GM19193 (cell line): Measurements from ENCODE around the gene C21orf58.

ENCODE experiments used
- POLR2A ChIP-seq: IDR thresholded peaks from 4 replicates; pipeline ENCODE4 v1.6.1; 2011; ENCODE audit not compliant: insufficient read depth, insufficient read length; ENCODE audit errors: extremely low read depth

The C21orf58 gene

GRCh38 chr21:46356494-46357334 is 33.0 kb upstream of the C21orf58 start:
- TF ChIP-seq POLR2A: no peak

- TF ChIP-seq POLR2A: no peak
Observed at GRCh38 chr21:46356005-46356338, 32.3 kb upstream of the C21orf58 start.

GRCh38 chr21:46355161-46356004 is 31.7 kb upstream of the C21orf58 start:
- TF ChIP-seq POLR2A: no peak

- no peak for TF ChIP-seq POLR2A
Observed at GRCh38 chr21:46354518-46354917, 30.8 kb upstream of the C21orf58 start.

DNA sequence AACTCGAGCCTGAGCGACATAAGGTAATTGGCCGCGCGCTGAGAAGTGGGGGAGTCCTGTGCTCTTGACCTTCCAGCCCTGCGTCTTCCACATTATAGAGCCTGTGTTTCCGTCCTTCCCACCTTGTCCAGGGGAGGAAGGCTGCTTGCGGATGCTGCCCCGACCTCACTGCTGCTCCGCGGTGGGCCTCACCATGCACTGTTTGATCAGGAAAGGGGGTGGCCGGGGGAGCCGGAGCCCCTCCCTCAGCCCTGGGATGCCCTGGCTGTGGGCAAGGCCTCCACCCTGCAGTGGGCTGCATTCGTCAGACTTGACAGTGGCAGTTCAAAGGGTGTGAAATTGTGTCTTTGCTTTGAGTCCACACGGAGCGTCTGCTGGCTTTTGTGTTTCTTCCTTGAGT is 30.4 kb upstream of the C21orf58 start:
- TF ChIP-seq POLR2A: no peak

- TF ChIP-seq POLR2A: no peak
Observed at GRCh38 chr21:46352913-46353312, 29.2 kb upstream of the C21orf58 start.

DNA sequence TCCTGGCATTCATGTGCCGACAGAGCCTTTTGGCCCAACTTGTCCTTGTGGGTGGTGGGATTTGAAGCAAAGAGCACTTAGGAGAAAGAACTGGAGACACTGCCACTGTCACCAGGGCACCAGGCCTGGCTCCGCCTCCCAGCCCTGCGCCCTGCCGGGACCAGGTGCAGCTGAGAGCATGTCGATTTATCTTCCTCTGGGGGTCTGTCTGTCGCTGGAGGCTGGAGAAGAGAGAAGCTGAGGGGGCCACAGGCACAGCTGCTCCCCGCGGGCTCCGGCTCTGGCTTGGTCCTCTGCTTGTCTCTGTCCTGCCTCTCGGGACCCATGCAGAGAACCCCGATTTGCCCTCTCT is 28.5 kb upstream of the C21orf58 start:
- TF ChIP-seq POLR2A: no peak

DNA sequence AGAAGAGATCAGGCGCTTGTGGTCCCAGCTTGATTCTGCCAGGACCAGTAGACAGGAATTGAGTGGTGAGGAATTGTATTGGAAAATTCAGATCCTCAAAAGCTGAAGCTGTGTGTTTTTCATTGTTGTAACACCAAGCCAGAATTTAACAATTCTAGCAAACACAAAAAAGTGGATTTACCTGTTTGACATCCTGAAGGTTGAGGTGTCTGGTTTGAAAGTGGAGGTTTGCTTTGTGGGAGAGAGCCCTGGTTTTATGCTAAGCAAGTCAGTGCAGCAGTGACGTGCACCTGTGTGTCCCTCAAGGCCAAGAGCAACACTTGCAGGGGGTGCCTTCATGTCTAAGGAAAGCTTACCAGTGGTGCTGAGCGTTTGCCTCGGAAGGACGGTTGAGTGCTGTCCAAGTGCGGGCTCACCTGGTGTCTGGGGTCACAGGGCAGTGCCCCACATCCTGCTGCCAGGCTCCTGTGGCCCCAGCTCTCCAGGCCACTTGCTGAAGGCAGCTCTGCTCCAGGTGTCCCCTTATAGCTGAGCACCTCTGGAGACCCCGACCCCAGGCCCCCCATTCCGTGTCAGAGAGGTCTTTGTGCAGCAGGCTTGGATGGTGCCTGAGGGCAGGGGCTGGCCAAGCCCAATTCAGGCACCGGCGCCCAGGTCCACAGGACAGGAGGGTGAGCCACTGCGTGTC is 27.9 kb upstream of the C21orf58 start:
- no peak for TF ChIP-seq POLR2A

- TF ChIP-seq POLR2A: no peak
Observed at GRCh38 chr21:46350981-46351380, 27.3 kb upstream of the C21orf58 start.

DNA sequence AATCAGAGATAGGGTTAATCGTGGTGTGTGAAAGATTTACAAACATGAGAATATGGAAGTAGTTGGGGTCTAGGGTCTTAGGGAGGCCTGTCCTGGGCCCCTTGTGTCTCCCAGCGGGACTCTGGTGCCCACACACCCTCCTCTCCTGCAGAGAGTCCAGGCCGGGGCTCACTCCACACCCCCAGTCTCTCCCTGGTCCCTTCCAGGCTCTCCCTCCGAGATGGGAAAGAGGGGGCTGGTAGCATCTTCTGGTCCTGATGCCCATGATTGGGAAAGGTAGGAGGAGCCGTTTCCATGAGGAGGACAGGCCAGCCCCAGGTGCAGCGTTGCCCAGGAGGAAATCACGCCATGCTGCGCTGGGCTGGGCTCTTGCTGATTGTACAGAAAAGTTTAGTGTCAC is 26.9 kb upstream of the C21orf58 start:
- no peak for TF ChIP-seq POLR2A

GRCh38 chr21:46349134-46349760 is 25.6 kb upstream of the C21orf58 start:
- TF ChIP-seq POLR2A: no peak

DNA sequence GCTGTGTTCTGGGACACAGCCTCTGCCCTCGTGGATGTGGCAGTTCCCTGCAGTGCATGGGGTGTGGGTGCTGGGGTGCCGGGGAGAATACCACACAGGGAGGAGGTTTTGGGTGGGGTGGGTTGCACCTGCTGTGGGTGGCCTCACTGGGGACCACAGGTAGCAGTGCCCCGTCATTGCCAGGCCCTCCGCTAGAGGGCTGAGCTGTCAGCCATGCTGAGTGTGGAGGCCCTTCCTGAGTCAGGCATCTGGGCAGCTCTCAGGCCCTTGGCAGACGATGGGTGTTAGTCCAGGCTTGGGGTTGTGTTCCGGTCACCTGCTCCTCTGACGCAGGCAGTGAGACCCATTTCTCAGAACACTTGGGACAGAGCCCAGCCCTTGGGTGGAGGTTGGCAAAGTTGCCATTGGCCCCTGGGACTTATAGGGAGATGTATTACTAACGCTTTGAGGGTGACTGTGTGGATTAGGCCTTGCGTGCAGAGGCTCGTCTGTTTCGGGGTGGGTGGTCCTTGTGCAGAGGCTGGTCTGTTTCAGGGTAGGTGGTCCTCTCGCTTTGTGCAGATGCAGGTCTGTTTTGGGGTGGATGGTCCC is 24.2 kb upstream of the C21orf58 start:
- TF ChIP-seq POLR2A: no peak

GRCh38 chr21:46347203-46347550 is 23.5 kb upstream of the C21orf58 start:
- no peak for TF ChIP-seq POLR2A

DNA sequence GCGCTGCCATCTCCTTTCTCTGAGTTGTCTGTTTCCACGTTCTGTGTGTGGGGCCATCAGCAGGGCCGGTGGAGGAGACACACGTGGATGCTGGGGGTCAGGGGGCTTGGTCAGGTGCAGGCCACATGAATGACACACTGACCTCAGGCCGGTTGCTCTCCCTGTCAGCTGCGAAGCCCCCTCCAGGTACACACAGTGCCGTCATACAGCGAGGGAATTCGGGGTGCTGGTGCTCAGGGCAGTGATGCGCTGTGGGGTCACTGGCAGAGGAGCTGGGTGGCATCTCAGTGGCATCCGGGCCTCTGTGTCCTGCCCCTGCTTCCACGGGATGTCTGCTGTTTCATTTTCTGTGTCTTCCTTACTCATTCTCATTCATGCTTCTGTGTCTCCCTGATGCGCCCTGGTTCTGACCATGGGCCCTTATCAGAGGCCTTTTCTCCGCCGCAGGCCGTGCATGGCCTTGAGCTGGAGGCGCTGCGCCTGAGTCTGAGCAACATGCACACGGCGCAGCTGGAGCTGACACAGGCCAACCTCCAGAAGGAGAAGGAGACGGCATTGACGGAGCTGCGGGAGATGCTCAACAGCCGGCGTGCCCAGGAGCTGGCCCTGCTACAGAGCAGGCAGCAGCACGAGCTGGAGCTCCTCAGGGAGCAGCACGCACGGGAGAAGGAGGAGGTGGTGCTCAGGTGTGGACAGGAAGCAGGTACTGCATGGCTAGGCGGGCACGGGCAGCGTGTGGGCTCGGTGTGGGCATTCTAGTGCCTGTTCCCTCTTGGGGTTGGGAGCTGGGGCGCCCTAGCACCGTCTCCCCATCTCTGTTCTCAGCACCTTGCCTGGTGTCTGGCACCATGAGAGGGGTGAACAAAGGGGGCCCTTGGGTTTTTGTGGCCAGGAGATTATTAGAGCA is 22.9 kb upstream of the C21orf58 start:
- no peak for TF ChIP-seq POLR2A

GRCh38 chr21:46345861-46346260 is 22.2 kb upstream of the C21orf58 start:
- no peak for TF ChIP-seq POLR2A
